ENCODE measurements around the gene GLIS1. TPM values are rescaled to one million over a fixed set of nuclear protein-coding genes. Genes with fewer than 3 reads are reported as not detected.

The GLIS1 gene
- total RNA-seq, 1 experiment from 2014 or later = 1.2 TPM

- Histone ChIP-seq H3K27me3 (replicated peaks) (no peaks in the 10 kb centered on the region), H3K27ac (no peak overlapping the region), H3K4me3 (no peak overlapping the region), H3K9me3 (replicated peaks) (no peaks in the 10 kb centered on the region; the same call in 1 of the 2 replicates), H3K4me1 (replicated peaks) (no peaks in the 10 kb centered on the region), H3K36me3 (no peaks in the 10 kb centered on the region)
- DNase-seq (ENCODE audit: low read depth in 1 of 2, low spot score in 2 of 2) = no peak
Measured at GRCh38 chr1:53599481-53599880, 139.5 kb downstream of the GLIS1 start.

GRCh38 chr1:53598966-53599365 lies 140.0 kb downstream of the GLIS1 start:
- Histone ChIP-seq H3K4me3 (no peak overlapping the region), H3K27me3 (replicated peaks) (no peaks in the 10 kb centered on the region), H3K36me3 (no peaks in the 10 kb centered on the region), H3K4me1 (replicated peaks) (no peaks in the 10 kb centered on the region), H3K9me3 (replicated peaks) (no peaks in the 10 kb centered on the region; the same call in 1 of the 2 replicates), H3K27ac (no peak overlapping the region)
- no peak for DNase-seq (ENCODE audit: low read depth in 1 of 2, low spot score in 2 of 2)

- no peak for DNase-seq (ENCODE audit: low read depth in 1 of 2, low spot score in 2 of 2)
- peaks cover 3% of the 10 kb centered on the region; the same call in 1 of the 2 replicates for H3K36me3 ChIP-seq
- H3K27me3 ChIP-seq (replicated peaks) = no peaks in the 10 kb centered on the region
- no peaks in the 10 kb centered on the region for H3K4me1 ChIP-seq (replicated peaks)
- no peak overlapping the region for H3K4me3 ChIP-seq
- no peak overlapping the region for H3K27ac ChIP-seq
- no peaks in the 10 kb centered on the region; the same call in 1 of the 2 replicates for H3K9me3 ChIP-seq (replicated peaks)
Measured at GRCh38 chr1:53595906-53596305, 143.1 kb downstream of the GLIS1 start.

GRCh38 chr1:53594391-53595180 lies 144.4 kb downstream of the GLIS1 start:
- no peak overlapping the region for H3K4me3 ChIP-seq
- no peaks in the 10 kb centered on the region for H3K9me3 ChIP-seq (replicated peaks)
- no peak for DNase-seq (ENCODE audit: low read depth in 1 of 2, low spot score in 2 of 2)
- peaks cover 3% of the 10 kb centered on the region; the same call in 1 of the 2 replicates for H3K36me3 ChIP-seq
- no peaks in the 10 kb centered on the region for H3K27me3 ChIP-seq (replicated peaks)
- no peak overlapping the region for H3K27ac ChIP-seq
- no peaks in the 10 kb centered on the region for H3K4me1 ChIP-seq (replicated peaks)

- Histone ChIP-seq H3K4me1 (replicated peaks) (no peaks in the 10 kb centered on the region), H3K27ac (no peak overlapping the region), H3K4me3 (no peak overlapping the region), H3K27me3 (replicated peaks) (no peaks in the 10 kb centered on the region), H3K9me3 (replicated peaks) (no peaks in the 10 kb centered on the region), H3K36me3 (peaks cover 3% of the 10 kb centered on the region; the same call in 1 of the 2 replicates)
- DNase-seq (ENCODE audit: low read depth in 1 of 2, low spot score in 2 of 2) = no peak
Measured at GRCh38 chr1:53593758-53594380, 145.1 kb downstream of the GLIS1 start.

GRCh38 chr1:53592985-53593757 lies 145.8 kb downstream of the GLIS1 start:
- Histone ChIP-seq H3K4me1 (replicated peaks) (no peaks in the 10 kb centered on the region), H3K4me3 (no peak overlapping the region), H3K27me3 (replicated peaks) (no peaks in the 10 kb centered on the region), H3K36me3 (peaks cover 3% of the 10 kb centered on the region; the same call in 1 of the 2 replicates), H3K9me3 (replicated peaks) (no peaks in the 10 kb centered on the region), H3K27ac (no peak overlapping the region)
- DNase-seq (ENCODE audit: low read depth in 1 of 2, low spot score in 2 of 2) = no peak

GRCh38 chr1:53592521-53592982 lies 146.4 kb downstream of the GLIS1 start:
- H3K4me1 ChIP-seq (replicated peaks) = no peaks in the 10 kb centered on the region
- H3K9me3 ChIP-seq (replicated peaks) = no peaks in the 10 kb centered on the region
- H3K4me3 ChIP-seq = no peak overlapping the region
- peaks cover 3% of the 10 kb centered on the region; the same call in 1 of the 2 replicates for H3K36me3 ChIP-seq
- DNase-seq (ENCODE audit: low read depth in 1 of 2, low spot score in 2 of 2) = no peak
- H3K27ac ChIP-seq = no peak overlapping the region
- H3K27me3 ChIP-seq (replicated peaks) = no peaks in the 10 kb centered on the region

GRCh38 chr1:53591924-53592323 lies 147.0 kb downstream of the GLIS1 start:
- no peak for DNase-seq (ENCODE audit: low read depth in 1 of 2, low spot score in 2 of 2)
- H3K9me3 ChIP-seq (replicated peaks) = no peaks in the 10 kb centered on the region
- no peaks in the 10 kb centered on the region for H3K4me1 ChIP-seq (replicated peaks)
- H3K36me3 ChIP-seq = peaks cover 3% of the 10 kb centered on the region; the same call in 1 of the 2 replicates
- no peak overlapping the region for H3K27ac ChIP-seq
- H3K27me3 ChIP-seq (replicated peaks) = no peaks in the 10 kb centered on the region
- no peak overlapping the region for H3K4me3 ChIP-seq

- Histone ChIP-seq H3K4me3 (no peak overlapping the region), H3K27me3 (replicated peaks) (no peaks in the 10 kb centered on the region), H3K4me1 (replicated peaks) (no peaks in the 10 kb centered on the region), H3K27ac (no peak overlapping the region), H3K9me3 (replicated peaks) (no peaks in the 10 kb centered on the region), H3K36me3 (peaks cover 3% of the 10 kb centered on the region; the same call in 1 of the 2 replicates)
- no peak for DNase-seq (ENCODE audit: low read depth in 1 of 2, low spot score in 2 of 2)
Measured at GRCh38 chr1:53590531-53591515, 148.1 kb downstream of the GLIS1 start.

- DNase-seq (ENCODE audit: low read depth in 1 of 2, low spot score in 2 of 2) = no peak
- H3K36me3 ChIP-seq = peaks cover 3% of the 10 kb centered on the region; the same call in 1 of the 2 replicates
- H3K4me1 ChIP-seq (replicated peaks) = no peaks in the 10 kb centered on the region
- no peak overlapping the region for H3K4me3 ChIP-seq
- no peak overlapping the region for H3K27ac ChIP-seq
- H3K9me3 ChIP-seq (replicated peaks) = no peaks in the 10 kb centered on the region
- H3K27me3 ChIP-seq (replicated peaks) = no peaks in the 10 kb centered on the region
Measured at GRCh38 chr1:53590104-53590503, 148.9 kb downstream of the GLIS1 start.

- no peak overlapping the region for H3K4me3 ChIP-seq
- peak in 1 of 2 experiments; percentile 17 for DNase-seq (ENCODE audit: low read depth in 1 of 2, low spot score in 2 of 2)
- peaks cover 3% of the 10 kb centered on the region; the same call in 1 of the 2 replicates for H3K36me3 ChIP-seq
- H3K27me3 ChIP-seq (replicated peaks) = no peaks in the 10 kb centered on the region
- no peak overlapping the region for H3K27ac ChIP-seq
- H3K4me1 ChIP-seq (replicated peaks) = no peaks in the 10 kb centered on the region
- no peaks in the 10 kb centered on the region for H3K9me3 ChIP-seq (replicated peaks)
Measured at GRCh38 chr1:53589043-53589887, 149.7 kb downstream of the GLIS1 start.
